HG02571 (cell line): ENCODE measurements around the gene CSF1R.

ENCODE experiments used
- ATAC-seq: cut with Tn5 transposase; IDR thresholded peaks from one replicate; pipeline ENCODE4 v1.9.1; 2021; ENCODE audit warnings: mild to moderate bottlenecking, moderate library complexity; ENCODE audit not compliant: unreplicated experiment

The CSF1R gene

GRCh38 chr5:150121448-150122157 lies 35.2 kb upstream of the CSF1R start:
- ATAC-seq, result no peak

GRCh38 chr5:150120617-150121447 lies 34.5 kb upstream of the CSF1R start:
- ATAC-seq, result no peak

DNA sequence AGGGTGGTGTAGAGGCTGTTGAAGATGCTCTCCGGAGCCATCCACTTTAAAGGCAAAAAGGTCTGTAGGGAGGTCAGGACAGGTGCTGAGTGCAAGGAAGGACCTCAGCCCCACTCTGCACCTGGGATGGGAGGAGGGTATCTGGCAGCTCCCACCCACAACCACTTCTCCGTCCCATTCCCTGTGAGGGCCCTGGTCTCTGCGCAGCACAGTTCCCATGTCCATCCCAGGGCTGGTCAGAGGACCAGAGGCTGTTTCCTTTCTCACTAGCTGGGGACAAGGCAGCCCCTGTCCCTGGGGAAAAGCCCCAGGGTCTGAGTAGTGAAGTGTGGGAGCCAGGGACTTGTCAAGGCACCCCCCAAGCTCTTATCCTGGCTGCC lies 33.7 kb upstream of the CSF1R start:
- no peak for ATAC-seq

DNA sequence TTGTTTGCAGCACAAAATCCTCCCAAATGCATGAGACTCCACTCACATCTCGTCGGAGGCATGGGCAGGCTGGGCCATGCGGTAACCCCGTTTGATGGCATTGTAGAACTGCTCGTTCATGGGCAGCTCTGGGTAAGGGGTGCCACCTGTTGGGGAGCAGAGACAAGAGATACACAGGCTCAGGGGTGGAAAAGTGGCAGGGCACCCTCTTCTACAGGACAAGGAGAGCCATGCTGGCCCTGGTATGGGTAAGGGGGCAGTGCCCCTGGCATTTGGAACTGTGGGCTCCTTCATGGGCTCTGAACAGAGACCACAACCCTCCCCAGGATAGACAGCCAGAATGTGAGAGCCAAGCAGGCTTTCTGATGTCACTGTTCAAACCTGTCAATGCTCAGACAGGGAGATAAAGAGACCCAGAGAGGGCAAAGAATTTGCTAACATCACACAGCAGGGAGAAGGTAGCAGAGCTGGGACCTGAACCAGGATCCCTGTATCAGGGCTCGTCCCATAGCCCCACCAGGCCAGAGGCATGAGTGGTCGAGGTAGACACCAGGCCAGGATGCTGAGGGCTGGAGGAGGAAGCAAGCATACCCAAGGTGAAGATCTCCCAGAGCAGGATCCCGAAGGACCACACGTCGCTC lies 33.2 kb upstream of the CSF1R start:
- no peak for ATAC-seq

- ATAC-seq, result no peak
Measured at GRCh38 chr5:150118561-150119229, 32.3 kb upstream of the CSF1R start.

- no peak for ATAC-seq
Measured at GRCh38 chr5:150117945-150118560, 31.7 kb upstream of the CSF1R start.

DNA sequence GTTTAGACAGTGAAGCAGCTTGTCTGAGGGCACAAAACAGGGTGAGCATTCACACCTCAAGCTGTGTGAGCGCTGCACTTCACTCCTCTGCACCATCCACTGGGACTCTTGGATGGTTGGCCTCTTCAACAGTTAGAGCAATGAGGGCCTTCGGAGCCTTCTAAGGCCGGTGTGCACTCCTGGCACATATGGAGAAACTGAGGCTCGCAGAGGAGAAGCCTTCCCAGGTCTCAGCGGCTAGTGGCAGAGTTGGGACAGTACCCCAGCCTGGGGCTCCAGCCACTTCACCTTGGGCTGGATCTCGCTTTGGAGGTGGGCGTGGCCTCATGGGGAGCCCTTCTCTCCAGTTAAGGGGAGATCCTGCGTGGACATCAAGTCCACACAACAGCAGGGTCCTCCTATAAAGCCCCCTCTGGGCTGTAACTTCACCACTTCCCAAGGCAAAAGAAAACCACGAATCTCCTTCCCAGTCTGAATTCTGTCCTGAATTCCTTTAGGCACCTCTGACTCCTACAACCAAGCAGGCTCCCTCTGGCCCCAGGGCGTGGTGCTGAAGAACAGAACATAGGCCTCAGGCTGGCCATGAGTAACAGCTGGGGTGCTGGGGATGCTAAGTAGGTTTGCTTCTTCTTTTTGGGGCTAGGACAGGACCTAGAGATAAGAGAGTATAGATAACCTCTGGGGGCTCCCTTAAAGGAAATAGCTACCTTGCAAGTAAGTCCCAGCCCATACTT lies 30.5 kb upstream of the CSF1R start:
- ATAC-seq, result no peak

GRCh38 chr5:150114773-150115408 lies 28.5 kb upstream of the CSF1R start:
- ATAC-seq, result no peak

DNA sequence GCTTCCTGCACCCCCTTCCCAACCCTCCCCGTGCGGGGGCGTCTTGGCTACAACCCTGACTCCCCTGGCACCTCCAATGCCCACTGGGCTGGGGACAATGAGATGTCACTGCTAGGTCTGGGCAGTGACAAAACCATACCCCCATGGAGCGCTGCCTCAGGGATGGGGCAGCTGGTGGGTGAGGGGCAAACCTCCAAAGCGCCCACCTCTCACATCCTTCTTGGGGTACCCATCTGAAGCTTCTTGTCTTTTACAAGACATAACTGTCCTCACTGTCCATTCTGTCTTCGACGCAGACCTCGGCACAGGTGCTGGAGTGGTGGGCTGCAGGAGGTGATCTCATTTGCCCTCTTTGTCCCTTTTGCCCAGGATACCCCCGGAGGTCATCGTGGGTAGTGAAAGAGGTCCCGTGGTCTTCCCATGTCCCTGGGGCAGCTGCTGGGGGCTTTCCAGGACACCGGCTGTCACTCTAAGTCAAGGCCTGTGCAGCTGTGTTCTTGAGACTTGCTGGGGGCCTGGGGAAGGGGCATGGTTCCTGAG lies 27.8 kb upstream of the CSF1R start:
- no peak for ATAC-seq

DNA sequence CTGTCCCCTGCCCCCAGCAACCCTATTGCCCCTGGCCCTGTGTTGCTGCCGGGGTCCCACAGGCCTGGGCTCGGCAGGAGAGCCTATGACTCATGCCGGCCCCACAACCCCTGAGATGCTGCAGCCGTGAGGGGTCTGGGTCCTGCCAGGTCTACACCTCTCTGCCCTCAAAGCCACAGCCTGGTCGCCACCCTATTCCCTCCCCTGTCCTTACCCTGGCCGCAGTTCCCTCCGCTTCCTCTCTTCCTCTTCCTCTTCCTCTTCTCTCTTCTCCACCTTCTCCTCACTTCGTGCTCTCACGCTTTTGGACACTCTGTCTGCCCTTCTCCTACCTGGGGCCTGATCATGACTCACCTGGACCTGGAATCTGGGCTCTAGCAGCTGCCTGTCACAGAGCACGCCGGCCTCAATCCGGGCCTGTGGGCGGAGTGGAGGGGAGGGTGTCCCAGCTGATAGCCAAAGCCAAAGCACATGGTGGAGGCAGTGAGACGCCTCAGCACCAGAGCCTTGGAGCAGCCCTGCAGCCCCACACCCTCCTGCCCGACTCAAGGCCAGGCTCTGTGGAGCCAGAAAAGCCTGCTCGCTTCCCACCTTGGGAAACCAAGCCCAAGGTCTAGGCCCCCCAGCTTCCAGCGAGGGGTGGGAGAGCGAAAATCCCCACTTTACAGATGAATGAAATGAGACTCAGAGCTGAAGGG lies 26.8 kb upstream of the CSF1R start:
- ATAC-seq, result no peak

- ATAC-seq, result no peak
Measured at GRCh38 chr5:150112201-150113046, 26.1 kb upstream of the CSF1R start.

DNA sequence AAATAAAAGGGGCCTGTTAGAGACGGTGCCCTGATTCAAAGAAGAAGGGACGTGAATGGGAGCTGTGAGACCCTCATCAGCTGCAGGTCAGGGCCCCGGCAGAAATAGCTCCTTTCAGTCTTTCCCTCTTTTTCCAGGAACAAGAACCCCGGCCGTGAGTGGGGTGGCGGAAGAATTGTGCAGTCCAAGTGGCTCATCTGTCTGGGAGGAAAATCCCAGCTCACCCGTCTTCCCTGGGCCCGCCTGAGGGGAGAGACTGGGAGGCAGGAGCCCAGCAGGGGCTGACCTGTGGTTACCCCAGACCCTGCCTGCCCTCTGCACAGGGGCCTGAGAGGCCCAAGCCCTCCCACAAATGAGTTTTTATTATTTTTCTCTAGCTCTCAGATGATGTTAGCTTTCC lies 24.8 kb upstream of the CSF1R start:
- no peak for ATAC-seq

DNA sequence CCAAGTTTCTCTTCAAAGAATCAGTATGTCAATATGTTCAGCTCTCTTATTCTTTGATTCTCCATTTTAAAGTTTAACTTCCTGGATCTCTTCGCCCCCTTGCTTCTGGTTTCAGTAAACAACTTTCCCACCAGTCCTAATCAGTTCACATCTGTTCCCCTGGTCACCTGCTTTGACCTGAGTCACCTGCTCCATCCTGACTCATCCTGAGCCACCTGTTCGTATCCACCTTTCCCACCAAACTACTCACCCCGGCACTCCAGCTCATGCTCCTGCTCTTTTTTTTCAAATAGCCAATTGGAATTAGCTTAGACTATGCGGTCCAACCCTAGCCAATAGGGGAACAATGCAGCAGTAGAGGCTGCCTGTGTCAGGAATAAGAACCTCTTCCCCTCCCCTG lies 23.6 kb upstream of the CSF1R start:
- ATAC-seq, result no peak

- ATAC-seq, result no peak
Measured at GRCh38 chr5:150108711-150109514, 22.6 kb upstream of the CSF1R start.

DNA sequence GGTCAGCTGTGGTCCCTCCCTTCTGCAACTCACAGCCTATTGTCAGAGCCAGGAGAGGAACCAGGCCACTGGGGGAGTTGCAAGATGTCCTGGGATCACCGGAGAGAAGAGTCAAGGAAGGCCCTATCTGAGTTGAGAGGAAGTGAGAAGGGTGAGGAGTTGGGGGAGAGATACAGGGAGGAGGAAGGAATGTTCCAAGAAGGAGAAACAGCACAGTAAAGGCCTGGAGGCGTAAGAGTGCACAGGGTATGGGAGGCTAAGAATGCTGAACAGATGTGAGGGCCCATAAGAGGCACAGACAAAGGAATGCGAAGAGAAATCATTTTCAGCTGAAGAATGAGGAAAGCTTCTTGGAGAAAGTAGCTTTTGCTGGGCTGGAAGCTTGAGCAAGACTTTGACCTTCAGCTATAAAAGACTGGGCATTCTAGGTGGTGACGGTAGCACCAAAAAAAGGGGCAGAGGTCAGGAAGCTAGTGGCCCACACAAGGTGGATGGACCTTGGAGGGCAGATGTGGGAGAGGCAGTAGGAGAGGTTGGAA lies 21.6 kb upstream of the CSF1R start:
- no peak for ATAC-seq

DNA sequence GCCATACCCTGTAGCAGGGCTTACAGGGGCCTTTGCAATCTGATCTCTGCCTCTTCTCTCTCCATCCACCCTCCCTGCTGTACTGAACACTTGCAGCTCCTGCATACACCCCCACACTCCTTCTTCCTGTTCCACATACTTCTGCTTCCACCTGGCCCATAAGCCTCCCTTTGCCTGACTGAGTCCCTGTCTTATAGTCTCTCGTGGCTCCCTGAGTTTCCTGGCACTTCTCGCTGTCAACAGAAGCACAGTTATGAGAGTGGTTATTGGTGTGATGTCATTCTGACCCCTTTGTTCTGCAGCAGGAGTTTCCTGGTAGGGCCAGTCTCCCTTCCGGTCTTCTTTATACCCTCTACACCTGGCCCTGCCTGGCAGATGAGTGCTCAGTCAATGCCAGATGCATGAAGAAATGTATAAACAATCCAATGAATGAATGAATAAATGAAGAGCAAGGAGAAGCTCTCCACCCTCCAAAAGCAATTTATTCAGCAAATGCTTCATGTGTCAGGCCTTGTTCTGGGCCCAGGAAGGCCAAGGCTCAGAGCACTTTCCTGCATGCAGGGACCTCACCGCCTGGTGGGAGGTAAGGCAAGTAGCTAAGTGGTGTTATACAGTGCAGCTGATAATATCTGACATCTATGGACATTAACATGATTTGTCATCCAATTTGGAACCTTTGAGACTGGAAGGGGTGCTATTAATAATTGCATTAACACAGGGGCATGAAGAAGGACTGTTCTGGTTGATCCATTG lies 20.5 kb upstream of the CSF1R start:
- ATAC-seq, result no peak
